22Rv1 (cell line): Measurements from ENCODE around the gene VDAC2.

ENCODE experiments used
- H3K27ac ChIP-seq: fragments of 450-650 bp; 2 replicates; pipeline ENCODE4 v1.5.1; 2017
- CTCF ChIP-seq: fragments of 450-650 bp; IDR thresholded peaks from 2 replicates; pipeline ENCODE4 v1.5.1; 2017; ENCODE audit warnings: mild to moderate bottlenecking
- ZFX ChIP-seq: fragments of 450-650 bp; IDR thresholded peaks from 2 replicates; pipeline ENCODE4 v1.6.1; 2017; ENCODE audit warnings: antibody characterized with exemption, borderline replicate concordance

Gene VDAC2

DNA sequence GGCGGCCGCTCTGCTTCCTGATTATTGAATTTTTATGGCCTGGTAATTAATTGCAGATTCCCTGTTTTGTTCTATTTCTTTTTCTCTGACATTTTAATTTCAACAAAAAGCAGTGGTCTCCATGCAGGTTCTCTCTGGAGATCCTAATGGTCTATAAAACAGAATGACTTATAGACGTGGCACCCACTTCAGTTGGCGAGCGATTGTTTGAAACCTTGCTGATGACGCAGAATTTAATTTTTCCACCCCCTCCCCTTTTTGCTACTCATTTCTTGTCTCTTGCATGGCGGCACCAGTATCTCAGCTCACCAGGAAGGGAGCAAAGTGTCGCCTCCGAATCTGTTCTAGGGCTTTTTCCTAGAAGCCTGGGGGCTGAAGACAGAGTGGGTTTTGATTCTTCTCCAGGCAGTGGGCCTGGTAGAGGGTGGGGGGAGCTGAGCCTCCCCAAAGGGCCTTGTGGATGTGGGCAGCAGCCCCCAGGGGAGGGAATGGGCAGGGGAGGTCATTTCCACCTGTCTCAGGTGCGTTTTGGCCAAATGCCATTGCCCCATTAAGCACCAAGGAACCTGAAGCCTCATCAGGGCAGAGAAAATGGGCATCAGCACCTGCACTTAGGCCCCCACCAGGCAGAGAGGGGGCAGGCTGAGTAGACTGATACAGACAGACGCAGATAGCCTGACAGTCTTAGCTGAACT is 28.6 kb downstream of the VDAC2 start:
- TF ChIP-seq CTCF (no peak), ZFX (no peak)
- no peak overlapping the region for H3K27ac ChIP-seq

GRCh38 chr10:75240329-75241076 is 29.9 kb downstream of the VDAC2 start:
- TF ChIP-seq ZFX (no peak), CTCF (no peak)
- H3K27ac ChIP-seq, result no peak overlapping the region

GRCh38 chr10:75243426-75243825 is 32.8 kb downstream of the VDAC2 start:
- TF ChIP-seq CTCF, result no peak
- TF ChIP-seq ZFX, result no peak
- H3K27ac ChIP-seq, result no peak overlapping the region

DNA sequence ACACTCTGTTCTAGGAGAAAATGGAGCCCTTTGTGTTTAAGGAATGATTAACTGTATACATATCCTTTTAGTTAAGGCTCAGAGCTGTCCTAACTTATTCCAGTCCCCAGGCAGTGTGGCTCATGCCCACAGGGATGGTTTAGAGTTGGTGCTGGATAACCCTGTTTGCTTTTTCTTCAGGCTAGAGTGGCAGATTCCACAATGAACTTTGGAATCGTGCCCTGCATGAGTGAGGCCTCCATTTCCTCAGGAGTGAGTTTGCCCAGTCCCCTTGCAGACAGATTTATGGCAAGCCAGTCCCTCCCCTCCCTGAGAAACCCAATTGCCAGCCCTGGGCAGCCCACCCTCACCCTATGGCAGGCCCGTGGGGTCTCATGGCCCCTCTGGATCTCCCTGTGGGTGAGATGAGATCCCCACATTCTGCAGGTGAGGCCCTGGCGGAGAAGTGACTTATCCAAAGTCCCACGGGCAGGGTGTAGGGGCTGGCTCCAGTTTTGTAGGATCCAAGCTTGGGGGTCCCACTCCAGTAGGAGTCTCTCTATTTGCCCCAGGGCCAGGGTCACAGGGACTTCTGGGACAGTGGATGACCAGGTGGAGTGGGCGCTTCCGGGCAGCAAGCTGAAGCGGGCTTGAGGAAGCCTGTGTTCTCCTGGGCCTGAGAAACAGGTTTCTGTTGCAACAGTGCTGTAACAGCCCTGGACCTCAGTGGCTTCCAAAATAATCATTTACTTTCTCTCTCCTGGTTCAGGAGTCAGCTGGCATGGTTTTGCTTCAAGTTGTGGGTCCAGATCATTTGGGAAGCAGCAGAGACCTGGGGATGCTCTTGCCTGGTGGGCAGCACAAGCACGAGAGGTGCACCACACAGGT is 34.1 kb downstream of the VDAC2 start:
- TF ChIP-seq ZFX (no peak), CTCF (no peak)

GRCh38 chr10:75245354-75246250 is 35.0 kb downstream of the VDAC2 start:
- TF ChIP-seq CTCF, result no peak
- TF ChIP-seq ZFX, result no peak
- H3K27ac ChIP-seq, result no peak overlapping the region

More for the DNA sequence above, 34.1 kb downstream of the VDAC2 start:
- H3K27ac ChIP-seq, result no peak overlapping the region

DNA sequence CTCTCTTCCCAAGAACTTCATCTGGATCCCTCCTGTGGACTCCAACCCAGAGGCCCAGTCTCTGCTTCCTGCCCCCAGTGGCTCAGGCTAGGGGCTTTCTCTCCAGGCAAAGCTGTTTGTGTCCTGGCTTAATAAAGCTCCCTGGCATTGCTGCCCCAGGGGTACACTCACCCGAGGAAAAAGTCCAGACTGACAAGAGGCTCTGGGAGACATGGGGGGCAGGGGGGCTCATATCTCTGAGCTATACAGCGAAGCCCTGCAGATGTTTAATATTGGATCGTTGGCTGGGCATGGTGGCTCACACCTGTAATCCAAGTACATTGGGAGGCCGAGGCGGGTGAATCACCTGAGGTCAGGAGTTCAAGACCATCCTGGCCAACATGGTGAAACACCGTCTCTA is 35.9 kb downstream of the VDAC2 start:
- H3K27ac ChIP-seq, result no peak overlapping the region
- no peak for TF ChIP-seq CTCF
- TF ChIP-seq ZFX, result no peak
